ENCODE data around the gene OTUD7B. TPM values are rescaled to one million over a fixed set of nuclear protein-coding genes. Genes with fewer than 3 reads are reported as not detected.

OTUD7B gene
- total and polyA plus RNA-seq, 2 donors (not counting 1 experiment from before 2014, with no cell fraction given) = 0.40 to 3.3 TPM

DNA sequence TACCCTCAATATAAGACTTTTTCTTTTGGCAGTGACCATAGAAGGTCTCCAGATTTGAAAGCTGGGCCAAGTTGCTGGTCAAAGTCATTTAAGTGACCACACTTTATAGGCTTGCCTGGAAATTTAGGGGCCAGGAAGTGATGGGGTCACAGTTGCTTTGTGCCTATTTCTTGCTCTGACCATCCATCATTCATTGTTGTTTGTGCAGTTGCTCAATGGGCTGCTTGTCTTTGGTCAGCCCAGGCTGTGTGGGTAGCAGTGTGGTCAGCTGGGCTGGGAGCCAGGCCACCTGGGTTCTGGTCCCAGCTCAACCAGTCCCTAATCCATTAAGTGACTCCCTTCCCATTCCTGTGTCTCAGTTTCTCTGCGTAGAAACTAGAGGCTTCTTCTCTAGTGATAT lies 2.1 kb upstream of the OTUD7B start:
- Histone ChIP-seq H3K27ac (ENCODE audit: low read length in 2 of 2) (no peak overlapping the region), H3K9ac (ENCODE audit: low read length) (no peak overlapping the region), H3K4me3 (ENCODE audit: control extremely low read depth in 1 of 5, extremely low read depth in 1 of 5, insufficient read depth in 1 of 5, low read depth in 2 of 5, low read length in 4 of 5) (no peak overlapping the region), H3K9me3 (ENCODE audit: control extremely low read depth in 1 of 3, control insufficient read depth in 2 of 3, insufficient read depth in 1 of 3, low read length in 2 of 3) (peaks cover 0 to 2% (median 0%) of the 10 kb centered on the region in 3 donors), H3K27me3 (replicated peaks in 1 of 4; ENCODE audit: control extremely low read depth in 1 of 4, control insufficient read depth in 3 of 4, insufficient read depth in 4 of 4, low read length in 3 of 4) (peaks cover 3 to 61% (median 41%) of the 10 kb centered on the region in 4 experiments), H3K4me2 (replicated peaks; ENCODE audit: low read depth, low read length, poor library complexity, severe bottlenecking) (no peak overlapping the region), H2AFZ (ENCODE audit: insufficient read depth, low read depth, low read length, poor library complexity, severe bottlenecking) (no peak overlapping the region), H3K79me2 (ENCODE audit: control insufficient read depth, insufficient read depth, low read length) (no peaks in the 10 kb centered on the region), H3K36me3 (replicated peaks in 1 of 2; ENCODE audit: control extremely low read depth in 1 of 2, control insufficient read depth in 1 of 2, extremely low read depth in 1 of 2, insufficient read depth in 2 of 2, low read length in 1 of 2) (no peaks in the 10 kb centered on the region), H3K4me1 (ENCODE audit: control insufficient read depth in 2 of 2, insufficient read depth in 2 of 2, low read length in 2 of 2) (peaks cover 15 to 16% of the 10 kb centered on the region in 2 donors), H4K20me1 (ENCODE audit: control insufficient read depth, insufficient read depth, low read length, poor library complexity, severe bottlenecking) (no peaks in the 10 kb centered on the region)
- ChIA-PET CTCF (interaction anchor here (1.6 to 2.4 kb wide), 3 partner anchors 21 to 50 kb away, joined by 3 to 9 read pairs (median 4); no protein-coding TSS in a partner anchor), POLR2A (interaction anchor here (0.8 kb wide), 1 partner anchor 174 kb away, joined by 3 read pairs; no protein-coding TSS in a partner anchor)
- intact Hi-C loops (cut with micrococcal nuclease) = loop anchor here (5.0 kb wide), 1 partner anchor 50 kb away; no protein-coding TSS in a partner anchor
- Mint-ChIP-seq H3K27ac (no peak overlapping the region), H3K9me3 (ENCODE audit: insufficient read depth) (no peaks in the 10 kb centered on the region), H3K27me3 (peaks cover 45% of the 10 kb centered on the region), H3K4me1 (peaks cover 15% of the 10 kb centered on the region), H3K4me3 (no peak overlapping the region)
- no CpG with 5 or more reads among the region's 1 CpG for WGBS (ENCODE audit: insufficient coverage)
- no peak for DNase-seq
- TF ChIP-seq CTCF (IDR thresholded peaks at IDR 0.05) = no peak
- TF ChIP-seq EZH2 (IDR thresholded peaks at IDR 0.05; ENCODE audit: borderline replicate concordance, insufficient read depth, low read depth, low read length, poor library complexity, severe bottlenecking) = no peak
- ATAC-seq (ENCODE audit: low read depth) = no peak

All from B cell (primary cell).